Heart right ventricle (tissue), 16 donors: ENCODE data around the gene CLASP2. TPM values are rescaled to one million over a fixed set of nuclear protein-coding genes. Genes with fewer than 3 reads are reported as not detected.

Experiments
- ATAC-seq, 8 donors: fragments of 200-7000 bp; cut with Tn5 transposase; one replicate each; pipeline ENCODE4 v1.9.1; 2020; ENCODE audit warnings: mild to moderate bottlenecking in 8 of 8, moderate library complexity in 8 of 8, moderate number of reproducible peaks in 1 of 8
- DNase-seq, 2 donors: peaks; one replicate each; pipeline ENCODE4 v3.0.0-alpha.2; 2020
- H3K27ac ChIP-seq, 10 donors: fragments of 200-600 bp; sonication (generic) in 2 of 10; one replicate each; pipeline versions ENCODE4 v1.5.0 to v1.8.0; 2020 to 2022; ENCODE audit warnings: mild to moderate bottlenecking in 3 of 10
- H3K27me3 ChIP-seq, 7 donors: fragments of 200-600 bp; one replicate each; pipeline ENCODE4 v1.8.0; 2021 to 2022; ENCODE audit warnings: mild to moderate bottlenecking in 2 of 7
- H3K36me3 ChIP-seq, 9 donors: fragments of 200-600 bp; sonication (generic) in 1 of 9; one replicate each; pipeline versions ENCODE4 v1.5.0 to v1.8.0; 2020 to 2022; ENCODE audit warnings: mild to moderate bottlenecking in 2 of 9
- H3K4me1 ChIP-seq, 9 donors: fragments of 200-600 bp; sonication (generic) in 1 of 9; one replicate each; pipeline versions ENCODE4 v1.5.0 to v1.8.0; 2020 to 2022; ENCODE audit warnings: mild to moderate bottlenecking in 4 of 9
- H3K4me3 ChIP-seq, 10 donors: fragments of 200-600 bp; sonication (generic) in 2 of 10; one replicate each; pipeline versions ENCODE4 v1.5.0 to v1.8.0; 2020 to 2022; ENCODE audit warnings: mild to moderate bottlenecking in 7 of 10, moderate library complexity in 2 of 10
- H3K9me3 ChIP-seq, 11 donors: fragments of 200-600 bp in 10 of 11; sonication (generic) in 2 of 11; one replicate each; pipeline versions ENCODE4 v1.5.0 to v1.8.0; 2013 to 2022; ENCODE audit warnings: mild to moderate bottlenecking in 2 of 11, control low read depth in 1 of 11, moderate library complexity in 1 of 11
- WGBS, 2 donors: extraction: QIAGEN DNeasy Blood & Tissue Kit; methylation state at CpG; one replicate each; pipeline ENCODE4 v1.1.7; 2013; ENCODE audit warnings: inconsistent platforms in 1 of 2; 5-methylcytosine and 5-hydroxymethylcytosine counted together
- intact Hi-C, 10 donors: fragments of 100-400 bp; cut with DNase I; formaldehyde crosslinking; loops; one replicate each; pipeline versions ENCODE4 v1.11.1 to v1.14.2; 2022
- polyA plus RNA-seq, 2 donors: library from polyadenylated mRNA; stranded (reverse); fragments of 200-250 nt; gene quantifications; one replicate each; pipeline ENCODE4 v1.2.3, GENCODE V29; 2013
- total RNA-seq, 10 donors: library from RNA; stranded (reverse); fragmentation: NEBNext Ultra II Directional in 3 of 10; extraction: Animal tissue kit (Norgen Biotek cat#: 25700) in 3 of 10; gene quantifications; one replicate each; pipeline versions ENCODE4 v1.2.1 to v1.2.4, GENCODE V29; 2021 to 2023
- TF ChIP-seq, protein P1 (sequence below), 9 donors: fragments of 200-600 bp; sonication (generic) in 2 of 9; IDR thresholded peaks; one replicate each; pipeline versions ENCODE4 v1.5.0 to v1.8.0; 2021 to 2022; ENCODE audit warnings: antibody characterized with exemption in 9 of 9, mild to moderate bottlenecking in 5 of 9, moderate library complexity in 1 of 9
- donor health status: Arrhythmogenic right ventricular cardiomyopathy.
- donor health status: ischemic (EF 13 %, LVEDD 7.1; RV severe dilation, severe dysfunction).
- donor health status: healthy with polysubstance abuse.
- donor health status: DM: no; HTN: yes; CAD: no.
- donor health status: DM: no; HTN: no; CAD: no.
- donor health status: ischemic (EF 25% LVEDD 6.9; RV normal size, moderate dysfunction).
- donor health status: ischemic (EF 25% LVEDD 5.7; RV mildly dilated, moderate dysfunction).
- donor health status: healthy.
- donor health status: DM: yes; HTN: yes; CAD: no.
- donor health status: Ischemic cardiomyopathy.
- donor health status: ischemic (EF 35%, LVEDD 5.7; RV mildly dilated, moderate dysfunction).
- donor health status: nonischemic (EF 11% LVEDD 7.7; RV severe dilation, severe dysfunction).
- donor health status: DM: yes; HTN: yes; CAD: no.
- donor health status: PGD.
- donor health status: ischemic (EF 29% LVEDD 5.4; RV normal size, mild dysfunction).
- donor health status: nonischemic (EF 23%, LVEDD 6.1; RV moderate dilation, normal function).

The CLASP2 gene
- total and polyA plus RNA-seq, 12 donors, result 9.7 to 107 (median 84.9) TPM

- Histone ChIP-seq H3K27ac (peak overlapping the region in 5 of 10 donors; percentile 1 to 50 (median 34)), H3K4me1 (peaks cover 0 to 17% (median 5%) of the 10 kb centered on the region in 9 donors), H3K36me3 (peaks cover 0 to 67% (median 27%) of the 10 kb centered on the region in 9 donors), H3K27me3 (no peaks in the 10 kb centered on the region), H3K9me3 (no peaks in the 10 kb centered on the region), H3K4me3 (no peak overlapping the region)
- DNase-seq (no peak), ATAC-seq (peak; percentile 12 to 73 (median 64))
- TF ChIP-seq, protein P1, sequence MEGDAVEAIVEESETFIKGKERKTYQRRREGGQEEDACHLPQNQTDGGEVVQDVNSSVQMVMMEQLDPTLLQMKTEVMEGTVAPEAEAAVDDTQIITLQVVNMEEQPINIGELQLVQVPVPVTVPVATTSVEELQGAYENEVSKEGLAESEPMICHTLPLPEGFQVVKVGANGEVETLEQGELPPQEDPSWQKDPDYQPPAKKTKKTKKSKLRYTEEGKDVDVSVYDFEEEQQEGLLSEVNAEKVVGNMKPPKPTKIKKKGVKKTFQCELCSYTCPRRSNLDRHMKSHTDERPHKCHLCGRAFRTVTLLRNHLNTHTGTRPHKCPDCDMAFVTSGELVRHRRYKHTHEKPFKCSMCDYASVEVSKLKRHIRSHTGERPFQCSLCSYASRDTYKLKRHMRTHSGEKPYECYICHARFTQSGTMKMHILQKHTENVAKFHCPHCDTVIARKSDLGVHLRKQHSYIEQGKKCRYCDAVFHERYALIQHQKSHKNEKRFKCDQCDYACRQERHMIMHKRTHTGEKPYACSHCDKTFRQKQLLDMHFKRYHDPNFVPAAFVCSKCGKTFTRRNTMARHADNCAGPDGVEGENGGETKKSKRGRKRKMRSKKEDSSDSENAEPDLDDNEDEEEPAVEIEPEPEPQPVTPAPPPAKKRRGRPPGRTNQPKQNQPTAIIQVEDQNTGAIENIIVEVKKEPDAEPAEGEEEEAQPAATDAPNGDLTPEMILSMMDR (IDR thresholded peaks at IDR 0.05), result no peak
- 46 to 49% methylated on average over 2 of the region's 2 CpGs for WGBS, 2 donors
- intact Hi-C loops, result loop anchor here in 1 of 10 donors (10.0 kb wide), 1 partner anchor 52 kb away; no protein-coding TSS in a partner anchor
These were observed 120.8 kb downstream of the CLASP2 start for GRCh38 chr3:33597257-33597689.

DNA sequence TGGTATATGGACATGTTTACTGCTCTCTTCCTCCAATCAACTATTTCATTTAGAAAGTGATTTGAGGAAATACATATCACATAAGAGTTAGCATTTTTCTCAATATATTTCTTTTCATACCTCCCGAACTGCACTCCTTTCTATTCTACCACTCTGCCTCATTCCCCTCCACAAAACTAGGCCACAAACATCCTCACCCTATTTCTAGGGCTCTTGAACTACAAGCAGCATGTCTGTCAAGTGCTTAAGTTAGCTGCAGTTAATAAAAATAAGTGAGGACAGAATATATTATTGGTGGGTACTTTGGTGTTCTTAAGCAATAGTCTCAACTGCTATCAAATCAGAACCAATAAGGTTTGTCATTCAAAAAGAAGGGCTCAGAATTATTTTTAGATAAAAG lies 125.1 kb downstream of the CLASP2 start:
- no peaks in the 10 kb centered on the region for H3K27me3 ChIP-seq
- 84 to 94% methylated on average over 1 of the region's 1 CpG for WGBS, 2 donors
- H3K27ac ChIP-seq, result no peak overlapping the region
- H3K36me3 ChIP-seq, result peaks cover 0 to 73% (median 14%) of the 10 kb centered on the region in 9 donors
- TF ChIP-seq, protein P1 (IDR thresholded peaks at IDR 0.05), result no peak
- no peaks in the 10 kb centered on the region for H3K9me3 ChIP-seq
- no peak for ATAC-seq
- intact Hi-C loops, result loop anchor here in 1 of 10 donors (10.0 kb wide), 1 partner anchor 48 kb away; no protein-coding TSS in a partner anchor
- no peak overlapping the region for H3K4me3 ChIP-seq
- peaks cover 0 to 17% (median 5%) of the 10 kb centered on the region in 9 donors for H3K4me1 ChIP-seq
- no peak for DNase-seq

DNA sequence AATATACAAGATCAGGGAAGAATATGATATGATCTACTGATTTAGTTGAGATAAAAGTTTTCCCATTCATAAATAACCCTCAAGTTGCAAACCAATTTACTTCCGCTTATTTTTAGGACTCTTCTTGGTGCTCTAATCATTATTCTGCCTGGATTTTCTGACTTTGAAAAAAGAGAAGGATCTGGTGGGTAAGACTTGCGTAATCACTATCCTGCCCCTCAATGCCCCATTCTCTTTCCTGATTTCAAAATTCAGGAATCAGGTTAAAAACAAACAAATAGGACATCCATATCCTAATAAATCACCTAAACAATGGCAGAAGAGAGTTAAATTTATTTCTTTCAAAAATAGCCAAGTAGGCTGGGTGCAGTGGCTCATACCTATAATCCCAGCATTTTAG lies 127.5 kb downstream of the CLASP2 start:
- intact Hi-C loops, result loop anchor here in 1 of 10 donors (10.0 kb wide), 1 partner anchor 46 kb away; no protein-coding TSS in a partner anchor
- no peak for DNase-seq
- Histone ChIP-seq H3K4me3 (no peak overlapping the region), H3K27ac (no peak overlapping the region), H3K36me3 (peaks cover 0 to 91% (median 19%) of the 10 kb centered on the region in 9 donors), H3K27me3 (no peaks in the 10 kb centered on the region), H3K9me3 (no peaks in the 10 kb centered on the region), H3K4me1 (no peaks in the 10 kb centered on the region)
- 95 to 96% methylated on average over 2 of the region's 2 CpGs for WGBS, 2 donors
- TF ChIP-seq, protein P1 (IDR thresholded peaks at IDR 0.05), result no peak
- no peak for ATAC-seq

- H3K4me3 ChIP-seq, result no peak overlapping the region
These were observed 131.7 kb downstream of the CLASP2 start for GRCh38 chr3:33586402-33586801.

More at GRCh38 chr3:33586402-33586801, 131.7 kb downstream of the CLASP2 start:
- Histone ChIP-seq H3K27ac (no peak overlapping the region), H3K4me1 (no peaks in the 10 kb centered on the region), H3K9me3 (no peaks in the 10 kb centered on the region), H3K27me3 (no peaks in the 10 kb centered on the region), H3K36me3 (peaks cover 0 to 100% (median 26%) of the 10 kb centered on the region in 9 donors)
- no peak for DNase-seq
- WGBS, 2 donors, result 62 to 66% methylated on average over 3 of the region's 3 CpGs
- ATAC-seq, result no peak
- intact Hi-C loops, result no loop called here
- TF ChIP-seq, protein P1 (IDR thresholded peaks at IDR 0.05), result no peak
